HepG2 (cell line): Measurements from ENCODE around the gene PNPLA1. TPM values are rescaled to one million over a fixed set of nuclear protein-coding genes. Genes with fewer than 3 reads are reported as not detected.

Experiments
- CEBPB ChIP-seq: IDR thresholded peaks from 2 replicates; pipeline ENCODE4 v1.6.1; 2011; ENCODE audit warnings: low read depth, low read length, improper control_type of control experiment, borderline replicate concordance
- DNMT1 ChIP-seq: sonication (generic); formaldehyde crosslinking; IDR thresholded peaks from 2 replicates; pipeline ENCODE4 v1.5.1; 2020; ENCODE audit warnings: mild to moderate bottlenecking, missing genetic modification reagents
- FOSL1 ChIP-seq: sonication (generic); formaldehyde crosslinking; IDR thresholded peaks from 2 replicates; pipeline ENCODE4 v1.9.0; 2021; ENCODE audit warnings: missing genetic modification reagents, borderline replicate concordance
- FOSL2 ChIP-seq: sonication (generic); formaldehyde crosslinking; IDR thresholded peaks from 2 replicates; pipeline ENCODE4 v1.4.0; 2020; ENCODE audit warnings: missing genetic modification reagents
- FOXA3 ChIP-seq: IDR thresholded peaks from 2 replicates; pipeline ENCODE4 v1.6.1; 2016; ENCODE audit warnings: missing genetic modification reagents, missing compliant biosample characterization
- HDAC2 ChIP-seq: sonication (generic); formaldehyde crosslinking; IDR thresholded peaks from 2 replicates; pipeline ENCODE4 v1.4.0; 2020; ENCODE audit warnings: missing genetic modification reagents
- KAT8 ChIP-seq: IDR thresholded peaks from 2 replicates; pipeline ENCODE4 v1.6.1; 2016; ENCODE audit warnings: missing genetic modification reagents, missing compliant biosample characterization
- MLLT10 ChIP-seq: sonication (generic); formaldehyde crosslinking; IDR thresholded peaks from 2 replicates; pipeline ENCODE4 v1.4.0; 2020; ENCODE audit warnings: missing genetic modification reagents
- MXI1 ChIP-seq: IDR thresholded peaks from 3 replicates; pipeline ENCODE4 v1.6.1; 2012; ENCODE audit warnings: low read depth, low read length, inconsistent platforms, borderline replicate concordance
- NCOA5 ChIP-seq: sonication (generic); formaldehyde crosslinking; IDR thresholded peaks from 2 replicates; pipeline ENCODE4 v1.4.0; 2020; ENCODE audit warnings: missing genetic modification reagents
- PAF1 ChIP-seq: IDR thresholded peaks from 2 replicates; pipeline ENCODE4 v1.6.1; 2016; ENCODE audit warnings: missing genetic modification reagents, missing compliant biosample characterization
- RELA ChIP-seq: sonication (generic); formaldehyde crosslinking; IDR thresholded peaks from 2 replicates; pipeline ENCODE4 v1.4.0; 2020; ENCODE audit warnings: missing genetic modification reagents
- SCMH1 ChIP-seq: sonication (generic); formaldehyde crosslinking; IDR thresholded peaks from 2 replicates; pipeline ENCODE4 v1.9.0; 2021; ENCODE audit warnings: missing genetic modification reagents, mild to moderate bottlenecking, borderline replicate concordance
- SNAI1 ChIP-seq: sonication (generic); formaldehyde crosslinking; IDR thresholded peaks from 2 replicates; pipeline ENCODE4 v1.5.0; 2020; ENCODE audit warnings: mild to moderate bottlenecking, missing genetic modification reagents, borderline replicate concordance
- SPEN ChIP-seq: sonication (generic); formaldehyde crosslinking; IDR thresholded peaks from 2 replicates; pipeline ENCODE4 v1.5.1; 2020; ENCODE audit warnings: low read depth, mild to moderate bottlenecking, missing genetic modification reagents
- SRY ChIP-seq: sonication (generic); formaldehyde crosslinking; IDR thresholded peaks from 2 replicates; pipeline ENCODE4 v1.8.0; 2022; ENCODE audit warnings: mild to moderate bottlenecking, missing genetic modification reagents
- TCF7L2 ChIP-seq: IDR thresholded peaks from 2 replicates; pipeline ENCODE4 v1.6.1; 2011; ENCODE audit warnings: mild to moderate bottlenecking, low read depth, low read length, moderate library complexity
- ZBTB1 ChIP-seq: sonication (generic); formaldehyde crosslinking; IDR thresholded peaks from 2 replicates; pipeline ENCODE4 v1.4.0; 2020; ENCODE audit warnings: missing genetic modification reagents, borderline replicate concordance
- ZNF253 ChIP-seq: sonication (generic); formaldehyde crosslinking; IDR thresholded peaks from 2 replicates; pipeline ENCODE4 v1.8.0; 2022; ENCODE audit warnings: mild to moderate bottlenecking, missing genetic modification reagents, borderline replicate concordance
- ZNF326 ChIP-seq: sonication (generic); formaldehyde crosslinking; IDR thresholded peaks from 2 replicates; pipeline ENCODE4 v1.4.0; 2020; ENCODE audit warnings: missing genetic modification reagents, borderline replicate concordance
- ZNF33B ChIP-seq: sonication (generic); formaldehyde crosslinking; IDR thresholded peaks from 2 replicates; pipeline ENCODE4 v1.5.1; 2020; ENCODE audit warnings: mild to moderate bottlenecking, missing genetic modification reagents
- ZNF432 ChIP-seq: sonication (generic); formaldehyde crosslinking; IDR thresholded peaks from 2 replicates; pipeline ENCODE4 v1.5.0; 2020; ENCODE audit warnings: missing genetic modification reagents, mild to moderate bottlenecking, borderline replicate concordance
- ZNF564 ChIP-seq: sonication (generic); formaldehyde crosslinking; IDR thresholded peaks from 2 replicates; pipeline ENCODE4 v1.8.1; 2023; ENCODE audit warnings: mild to moderate bottlenecking, missing genetic modification reagents
- ZNF713 ChIP-seq: sonication (generic); formaldehyde crosslinking; IDR thresholded peaks from 2 replicates; pipeline ENCODE4 v1.4.0; 2020; ENCODE audit warnings: mild to moderate bottlenecking, missing genetic modification reagents
- ZNF749 ChIP-seq: sonication (generic); formaldehyde crosslinking; IDR thresholded peaks from 2 replicates; pipeline ENCODE4 v1.8.0; 2022; ENCODE audit warnings: mild to moderate bottlenecking, missing genetic modification reagents, moderate library complexity, borderline replicate concordance
- ZSCAN22 ChIP-seq: sonication (generic); formaldehyde crosslinking; IDR thresholded peaks from 2 replicates; pipeline ENCODE4 v1.4.0; 2020; ENCODE audit warnings: mild to moderate bottlenecking, missing genetic modification reagents
- polyA plus RNA-seq, 8 experiments: library from polyadenylated mRNA; depleted of rRNA in 3 of 8; stranded (reverse) in 7 of 8; unstranded in 1 of 8; fragments of >200 nt; fragmentation: Illumina TruSeq in 4 of 8; extraction: Trizol in 4 of 8; gene quantifications; 2 replicates each; pipeline versions ENCODE4 v1.2.1 to v1.2.3, GENCODE V29; 2011 to 2016; ENCODE audit warnings: low read depth in 4 of 8, missing spikeins in 1 of 8, mixed read lengths in 1 of 8; ENCODE audit not compliant: insufficient read depth in 1 of 8
- total RNA-seq, 5 experiments: library from RNA; depleted of rRNA; stranded (reverse); fragments of >200 nt; fragmentation: Illumina TruSeq; extraction: Trizol; gene quantifications; 2 replicates each; pipeline ENCODE4 v1.2.3, GENCODE V29; 2016; ENCODE audit warnings: low read depth in 1 of 5
- TF ChIP-seq, protein P1 (sequence below): sonication (generic); formaldehyde crosslinking; IDR thresholded peaks from 2 replicates; pipeline ENCODE4 v1.4.0; 2020; ENCODE audit warnings: mild to moderate bottlenecking, missing genetic modification reagents
- TF ChIP-seq, protein P2 (sequence below): sonication (generic); formaldehyde crosslinking; IDR thresholded peaks from 2 replicates; pipeline ENCODE4 v1.8.0; 2023; ENCODE audit warnings: mild to moderate bottlenecking, missing genetic modification reagents
- TF ChIP-seq, protein P3 (sequence below): sonication (generic); formaldehyde crosslinking; IDR thresholded peaks from 2 replicates; pipeline ENCODE4 v1.8.1; 2023; ENCODE audit warnings: mild to moderate bottlenecking, missing genetic modification reagents

PNPLA1 gene
- total and polyA plus RNA-seq, 2 of the 13 experiments (the other 11 are each of a cell fraction or from before 2014, with no cell fraction given), result not detected

DNA sequence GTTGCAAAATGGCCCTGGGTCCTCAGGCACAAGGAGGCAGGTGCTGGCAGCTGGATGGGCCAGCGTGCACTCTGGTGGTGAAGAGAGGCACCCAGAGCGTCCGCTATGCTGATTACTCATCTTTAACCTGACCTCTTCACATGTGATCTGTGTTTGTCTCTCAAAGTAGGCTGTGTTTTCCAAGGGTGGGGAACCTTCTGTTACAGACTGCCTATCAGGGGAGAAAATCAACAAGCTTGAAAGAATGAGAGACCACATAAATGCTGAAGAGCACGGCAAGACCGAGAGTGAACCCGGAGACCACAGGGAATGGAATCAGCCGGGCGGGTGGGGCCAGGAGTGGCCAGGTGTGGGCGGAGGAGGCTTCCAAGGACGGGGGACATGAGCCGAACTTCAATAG, 50.6 kb downstream of the PNPLA1 start (continued):
- TF ChIP-seq SPEN (CRISPR knock-in tag) (no peak), DNMT1 (CRISPR knock-in tag) (no peak), ZNF253 (CRISPR knock-in tag) (no peak), FOSL1 (0 out of 2 replicates have a peak, but pooled peaks have one; percentile 24), ZNF326 (CRISPR knock-in tag) (no peak), ZNF432 (no peak), ZSCAN22 (CRISPR knock-in tag) (no peak), ZNF749 (CRISPR knock-in tag) (no peak), MXI1 (no peak), NCOA5 (no peak), ZNF33B (CRISPR knock-in tag) (no peak), KAT8 (CRISPR knock-in tag) (no peak), ZNF564 (CRISPR knock-in tag) (no peak), ZBTB1 (no peak), CEBPB (no peak), RELA (CRISPR knock-in tag) (no peak), FOSL2 (CRISPR knock-in tag) (peak; percentile 83), SNAI1 (no peak), PAF1 (CRISPR knock-in tag) (no peak), SRY (CRISPR knock-in tag) (no peak), ZNF713 (CRISPR knock-in tag) (no peak), HDAC2 (CRISPR knock-in tag) (no peak), MLLT10 (CRISPR knock-in tag) (no peak), FOXA3 (CRISPR knock-in tag) (peak; percentile 70), SCMH1 (CRISPR knock-in tag) (no peak), TCF7L2 (no peak)
- TF ChIP-seq, protein P1, sequence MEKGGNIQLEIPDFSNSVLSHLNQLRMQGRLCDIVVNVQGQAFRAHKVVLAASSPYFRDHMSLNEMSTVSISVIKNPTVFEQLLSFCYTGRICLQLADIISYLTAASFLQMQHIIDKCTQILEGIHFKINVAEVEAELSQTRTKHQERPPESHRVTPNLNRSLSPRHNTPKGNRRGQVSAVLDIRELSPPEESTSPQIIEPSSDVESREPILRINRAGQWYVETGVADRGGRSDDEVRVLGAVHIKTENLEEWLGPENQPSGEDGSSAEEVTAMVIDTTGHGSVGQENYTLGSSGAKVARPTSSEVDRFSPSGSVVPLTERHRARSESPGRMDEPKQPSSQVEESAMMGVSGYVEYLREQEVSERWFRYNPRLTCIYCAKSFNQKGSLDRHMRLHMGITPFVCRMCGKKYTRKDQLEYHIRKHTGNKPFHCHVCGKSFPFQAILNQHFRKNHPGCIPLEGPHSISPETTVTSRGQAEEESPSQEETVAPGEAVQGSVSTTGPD (CRISPR knock-in tag), result no peak
- TF ChIP-seq, protein P2, sequence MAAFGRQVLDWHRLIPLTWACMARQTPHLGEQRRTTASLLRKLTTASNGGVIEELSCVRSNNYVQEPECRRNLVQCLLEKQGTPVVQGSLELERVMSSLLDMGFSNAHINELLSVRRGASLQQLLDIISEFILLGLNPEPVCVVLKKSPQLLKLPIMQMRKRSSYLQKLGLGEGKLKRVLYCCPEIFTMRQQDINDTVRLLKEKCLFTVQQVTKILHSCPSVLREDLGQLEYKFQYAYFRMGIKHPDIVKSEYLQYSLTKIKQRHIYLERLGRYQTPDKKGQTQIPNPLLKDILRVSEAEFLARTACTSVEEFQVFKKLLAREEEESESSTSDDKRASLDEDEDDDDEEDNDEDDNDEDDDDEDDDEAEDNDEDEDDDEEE (CRISPR knock-in tag), result no peak
- TF ChIP-seq, protein P3, sequence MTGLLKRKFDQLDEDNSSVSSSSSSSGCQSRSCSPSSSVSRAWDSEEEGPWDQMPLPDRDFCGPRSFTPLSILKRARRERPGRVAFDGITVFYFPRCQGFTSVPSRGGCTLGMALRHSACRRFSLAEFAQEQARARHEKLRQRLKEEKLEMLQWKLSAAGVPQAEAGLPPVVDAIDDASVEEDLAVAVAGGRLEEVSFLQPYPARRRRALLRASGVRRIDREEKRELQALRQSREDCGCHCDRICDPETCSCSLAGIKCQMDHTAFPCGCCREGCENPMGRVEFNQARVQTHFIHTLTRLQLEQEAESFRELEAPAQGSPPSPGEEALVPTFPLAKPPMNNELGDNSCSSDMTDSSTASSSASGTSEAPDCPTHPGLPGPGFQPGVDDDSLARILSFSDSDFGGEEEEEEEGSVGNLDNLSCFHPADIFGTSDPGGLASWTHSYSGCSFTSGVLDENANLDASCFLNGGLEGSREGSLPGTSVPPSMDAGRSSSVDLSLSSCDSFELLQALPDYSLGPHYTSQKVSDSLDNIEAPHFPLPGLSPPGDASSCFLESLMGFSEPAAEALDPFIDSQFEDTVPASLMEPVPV (CRISPR knock-in tag), result no peak
